Stimulated activated CD8-positive, alpha-beta memory T cell treated with anti-CD3 and anti-CD28 coated beads, Interleukin-12 subunit alpha, Interleukin-12 subunit beta, amount 100 ng/mL, for 24 hours (primary cell): Measurements from ENCODE around the gene KLHL2.
"Not testable (repeated sequence)": the region's sequence is repeated elsewhere in the genome, so short reads cannot be mapped to it uniquely, and the experiment has no call there.

ENCODE experiments used
- DNase-seq: peaks from one replicate; pipeline ENCODE4 v3.0.0-alpha.2; 2020; ENCODE audit errors: extremely low read depth

The KLHL2 gene

GRCh38 chr4:165330071-165330470, 122.7 kb downstream of the KLHL2 start:
- DNase-seq = no peak

- no peak for DNase-seq
Observed at GRCh38 chr4:165330666-165331065, 123.3 kb downstream of the KLHL2 start.

- DNase-seq = no peak
Observed at GRCh38 chr4:165331359-165331758, 124.0 kb downstream of the KLHL2 start.

GRCh38 chr4:165331823-165332222, 124.5 kb downstream of the KLHL2 start:
- no peak for DNase-seq

GRCh38 chr4:165332502-165332901, 125.1 kb downstream of the KLHL2 start:
- no peak for DNase-seq

- no peak for DNase-seq
Observed at GRCh38 chr4:165335163-165335703, 127.9 kb downstream of the KLHL2 start.

GRCh38 chr4:165336743-165337142, 129.4 kb downstream of the KLHL2 start:
- no peak for DNase-seq

GRCh38 chr4:165342340-165342739, 135.0 kb downstream of the KLHL2 start:
- not testable (repeated sequence) for DNase-seq

GRCh38 chr4:165343353-165344191, 136.2 kb downstream of the KLHL2 start:
- no peak for DNase-seq

- DNase-seq = no peak
Observed at GRCh38 chr4:165345666-165346417, 138.5 kb downstream of the KLHL2 start.

GRCh38 chr4:165347647-165348569, 140.5 kb downstream of the KLHL2 start:
- DNase-seq = no peak

GRCh38 chr4:165351359-165352130, 144.2 kb downstream of the KLHL2 start:
- DNase-seq = no peak

GRCh38 chr4:165355900-165356300, 148.5 kb downstream of the KLHL2 start:
- no peak for DNase-seq

GRCh38 chr4:165359506-165359905, 152.1 kb downstream of the KLHL2 start:
- DNase-seq = no peak

- DNase-seq = no peak
Observed at GRCh38 chr4:165360041-165360695, 152.8 kb downstream of the KLHL2 start.

- DNase-seq = no peak
Observed at GRCh38 chr4:165360985-165361670, 153.8 kb downstream of the KLHL2 start.

GRCh38 chr4:165361810-165362209, 154.4 kb downstream of the KLHL2 start:
- DNase-seq = no peak

- DNase-seq = no peak
Observed at GRCh38 chr4:165364452-165365080, 157.2 kb downstream of the KLHL2 start.

GRCh38 chr4:165367040-165367439, 159.7 kb downstream of the KLHL2 start:
- DNase-seq = no peak
